Mesendoderm (in vitro differentiated cells): ENCODE measurements around the gene AFF4.

ENCODE experiments used
- DNase-seq: peaks from one replicate; pipeline ENCODE4 v3.0.0; 2013
- H2AK5ac ChIP-seq: 2 replicates; pipeline ENCODE4 v1.6.1; 2013; ENCODE audit warnings: low read length, inconsistent platforms
- H2BK120ac ChIP-seq: 2 replicates; pipeline ENCODE4 v1.6.1; 2013; ENCODE audit warnings: low read depth, mild to moderate bottlenecking, low read length, moderate library complexity, mixed read lengths
- H2BK15ac ChIP-seq: replicated peaks from 2 replicates; pipeline ENCODE4 v1.6.1; 2013; ENCODE audit warnings: low read depth, mild to moderate bottlenecking, moderate library complexity
- H2BK5ac ChIP-seq: 2 replicates; pipeline ENCODE4 v1.6.1; 2013; ENCODE audit warnings: low read length, inconsistent platforms
- H3K18ac ChIP-seq: 2 replicates; pipeline ENCODE4 v1.6.1; 2013; ENCODE audit warnings: mild to moderate bottlenecking, low read length, mixed read lengths
- H3K23ac ChIP-seq: one replicate; pipeline ENCODE4 v1.6.1; 2013; ENCODE audit warnings: low read length
- H3K27ac ChIP-seq: 2 replicates; pipeline ENCODE4 v1.5.1; 2013; ENCODE audit warnings: low read depth, mild to moderate bottlenecking, inconsistent platforms, low read length, moderate library complexity
- H3K27me3 ChIP-seq: 2 replicates; pipeline ENCODE4 v1.6.1; 2013; ENCODE audit warnings: low read length, control low read depth, mild to moderate bottlenecking, inconsistent platforms; ENCODE audit not compliant: insufficient read depth, poor library complexity
- H3K36me3 ChIP-seq: 2 replicates; pipeline ENCODE4 v1.6.1; 2013; ENCODE audit warnings: low read length, inconsistent platforms; ENCODE audit not compliant: control insufficient read depth, insufficient read depth
- H3K4ac ChIP-seq: one replicate; pipeline ENCODE4 v1.6.1; 2013; ENCODE audit warnings: low read depth, mild to moderate bottlenecking, low read length, moderate library complexity
- H3K4me1 ChIP-seq: 2 replicates; pipeline ENCODE4 v1.6.1; 2013; ENCODE audit warnings: low read depth, low read length, inconsistent platforms; ENCODE audit not compliant: control insufficient read depth
- H3K4me2 ChIP-seq: 2 replicates; pipeline ENCODE4 v1.6.1; 2013; ENCODE audit warnings: low read length
- H3K4me3 ChIP-seq: 2 replicates; pipeline ENCODE4 v1.5.1; 2013; ENCODE audit warnings: mild to moderate bottlenecking, low read length
- H3K56ac ChIP-seq: one replicate; pipeline ENCODE4 v1.6.1; 2013; ENCODE audit warnings: low read length
- H3K79me1 ChIP-seq: 2 replicates; pipeline ENCODE4 v1.6.1; 2013; ENCODE audit warnings: low read length, inconsistent platforms
- H3K79me2 ChIP-seq: 2 replicates; pipeline ENCODE4 v1.6.1; 2013; ENCODE audit warnings: mild to moderate bottlenecking, low read length; ENCODE audit not compliant: control insufficient read depth, insufficient read depth
- H3K9ac ChIP-seq: 2 replicates; pipeline ENCODE4 v1.6.1; 2013; ENCODE audit warnings: low read length, inconsistent platforms
- H4K5ac ChIP-seq: one replicate; pipeline ENCODE4 v1.6.1; 2013; ENCODE audit warnings: low read length
- H4K8ac ChIP-seq: one replicate; pipeline ENCODE4 v1.6.1; 2013; ENCODE audit warnings: low read depth, mild to moderate bottlenecking, control low read depth, low read length, moderate library complexity
- WGBS: extraction: QIAGEN DNeasy Blood & Tissue Kit; methylation state at CpG from one replicate; pipeline ENCODE4 v1.1.7; 2013; ENCODE audit warnings: low lambda C conversion rate, missing lambda C conversion rate; ENCODE audit not compliant: insufficient coverage; ENCODE audit errors: extremely low coverage; 5-methylcytosine and 5-hydroxymethylcytosine counted together

AFF4 gene

GRCh38 chr5:132840313-132840712, 123.1 kb downstream of the AFF4 start:
- no peak overlapping the region for H3K9ac ChIP-seq
- no peak overlapping the region for H2BK120ac ChIP-seq
- no peaks in the 10 kb centered on the region for H3K4me1 ChIP-seq
- no peak overlapping the region for H3K18ac ChIP-seq
- no peak overlapping the region for H3K27ac ChIP-seq
- no peak for DNase-seq
- H4K5ac ChIP-seq: no peak overlapping the region
- peak overlapping the region; percentile 15 for H3K23ac ChIP-seq
- WGBS: no CpG with 5 or more reads among the region's 3 CpGs
- no peaks in the 10 kb centered on the region for H3K27me3 ChIP-seq
- no peak overlapping the region for H3K4me3 ChIP-seq
- no peak overlapping the region for H2BK5ac ChIP-seq
- H3K56ac ChIP-seq: no peak overlapping the region
- no peak overlapping the region for H4K8ac ChIP-seq
- H3K79me1 ChIP-seq: no peaks in the 10 kb centered on the region
- no peak overlapping the region for H3K4ac ChIP-seq
- no peaks in the 10 kb centered on the region for H3K79me2 ChIP-seq
- no peak overlapping the region for H3K4me2 ChIP-seq
- H2BK15ac ChIP-seq: no peak overlapping the region
- H3K36me3 ChIP-seq: no peaks in the 10 kb centered on the region
- H2AK5ac ChIP-seq: no peak overlapping the region

GRCh38 chr5:132839426-132840301, 123.8 kb downstream of the AFF4 start:
- Histone ChIP-seq H2BK5ac (no peak overlapping the region), H3K4me2 (no peak overlapping the region), H2BK15ac (no peak overlapping the region), H3K56ac (peak overlapping the region; percentile 25), H3K79me1 (no peaks in the 10 kb centered on the region), H3K18ac (no peak overlapping the region), H2AK5ac (no peak overlapping the region), H3K9ac (no peak overlapping the region), H3K27ac (no peak overlapping the region), H3K23ac (peak overlapping the region; percentile 15), H3K4ac (no peak overlapping the region), H2BK120ac (no peak overlapping the region), H3K27me3 (no peaks in the 10 kb centered on the region), H4K5ac (no peak overlapping the region), H3K36me3 (no peaks in the 10 kb centered on the region), H3K4me3 (no peak overlapping the region), H3K79me2 (no peaks in the 10 kb centered on the region), H4K8ac (no peak overlapping the region), H3K4me1 (no peaks in the 10 kb centered on the region)
- no CpG with 5 or more reads among the region's 8 CpGs for WGBS
- DNase-seq: peak; percentile 25

- no peak overlapping the region for H4K5ac ChIP-seq
- H3K79me1 ChIP-seq: no peaks in the 10 kb centered on the region
- H3K4ac ChIP-seq: no peak overlapping the region
- H3K23ac ChIP-seq: peak overlapping the region; percentile 66
- no CpG with 5 or more reads among the region's 3 CpGs for WGBS
- no peak overlapping the region for H3K18ac ChIP-seq
- H2AK5ac ChIP-seq: no peak overlapping the region
- H3K4me2 ChIP-seq: no peak overlapping the region
- H2BK120ac ChIP-seq: no peak overlapping the region
- no peaks in the 10 kb centered on the region for H3K27me3 ChIP-seq
- H3K4me1 ChIP-seq: no peaks in the 10 kb centered on the region
- H3K4me3 ChIP-seq: no peak overlapping the region
- no peaks in the 10 kb centered on the region for H3K36me3 ChIP-seq
- no peak for DNase-seq
- no peak overlapping the region for H3K56ac ChIP-seq
- H2BK15ac ChIP-seq: no peak overlapping the region
- no peak overlapping the region for H4K8ac ChIP-seq
- no peak overlapping the region for H2BK5ac ChIP-seq
- H3K27ac ChIP-seq: no peak overlapping the region
- no peaks in the 10 kb centered on the region for H3K79me2 ChIP-seq
- no peak overlapping the region for H3K9ac ChIP-seq
These were observed 124.7 kb downstream of the AFF4 start for GRCh38 chr5:132838516-132839282.

GRCh38 chr5:132837868-132838267, 125.6 kb downstream of the AFF4 start:
- H2BK120ac ChIP-seq: no peak overlapping the region
- H2BK5ac ChIP-seq: no peak overlapping the region
- no peak overlapping the region for H3K9ac ChIP-seq
- H3K4me2 ChIP-seq: no peak overlapping the region
- H3K36me3 ChIP-seq: no peaks in the 10 kb centered on the region
- no CpG with 5 or more reads among the region's 2 CpGs for WGBS
- no peak overlapping the region for H3K23ac ChIP-seq
- no peak overlapping the region for H3K4ac ChIP-seq
- no peak for DNase-seq
- H2AK5ac ChIP-seq: no peak overlapping the region
- H3K79me2 ChIP-seq: no peaks in the 10 kb centered on the region
- H3K4me1 ChIP-seq: no peaks in the 10 kb centered on the region
- H3K18ac ChIP-seq: no peak overlapping the region
- no peak overlapping the region for H4K5ac ChIP-seq
- H3K79me1 ChIP-seq: no peaks in the 10 kb centered on the region
- H2BK15ac ChIP-seq: no peak overlapping the region
- H3K27me3 ChIP-seq: no peaks in the 10 kb centered on the region
- no peak overlapping the region for H4K8ac ChIP-seq
- H3K56ac ChIP-seq: no peak overlapping the region
- H3K4me3 ChIP-seq: no peak overlapping the region
- H3K27ac ChIP-seq: no peak overlapping the region

- Histone ChIP-seq H3K4me3 (no peak overlapping the region), H3K79me2 (no peaks in the 10 kb centered on the region), H2AK5ac (no peak overlapping the region), H3K9ac (no peak overlapping the region), H4K8ac (no peak overlapping the region), H3K18ac (no peak overlapping the region), H2BK15ac (no peak overlapping the region), H3K56ac (no peak overlapping the region), H3K4me2 (no peak overlapping the region), H4K5ac (no peak overlapping the region), H3K23ac (no peak overlapping the region), H3K4me1 (no peaks in the 10 kb centered on the region), H2BK120ac (no peak overlapping the region), H3K27me3 (no peaks in the 10 kb centered on the region), H3K79me1 (no peaks in the 10 kb centered on the region), H2BK5ac (no peak overlapping the region), H3K27ac (no peak overlapping the region), H3K36me3 (no peaks in the 10 kb centered on the region), H3K4ac (no peak overlapping the region)
- WGBS: no CpG with 5 or more reads among the region's 1 CpG
- no peak for DNase-seq
These were observed 126.6 kb downstream of the AFF4 start for GRCh38 chr5:132836852-132837251.
